Astrocyte of the cerebellum (primary cell): ENCODE results near the gene ZMIZ1.

ENCODE experiments used
- DNase-seq: peaks from one replicate; pipeline ENCODE4 v3.0.0-alpha.2; 2011; ENCODE audit warnings: low read depth
- H3K4me3 ChIP-seq: 2 replicates; pipeline ENCODE4 v1.5.1; 2011; ENCODE audit warnings: mild to moderate bottlenecking, low read depth, low read length, moderate library complexity
- in situ Hi-C: cut with HindIII; loops from 2 replicates; pipeline ENCODE4 v1.10.0; 2017; ENCODE audit warnings: low sequenced_read_pairs
- TF ChIP-seq, protein P1 (sequence below): IDR thresholded peaks from 2 replicates; pipeline ENCODE4 v1.5.1; 2012; ENCODE audit warnings: low read length, low read depth, moderate library complexity, mild to moderate bottlenecking; ENCODE audit errors: missing control alignments

The ZMIZ1 gene

DNA sequence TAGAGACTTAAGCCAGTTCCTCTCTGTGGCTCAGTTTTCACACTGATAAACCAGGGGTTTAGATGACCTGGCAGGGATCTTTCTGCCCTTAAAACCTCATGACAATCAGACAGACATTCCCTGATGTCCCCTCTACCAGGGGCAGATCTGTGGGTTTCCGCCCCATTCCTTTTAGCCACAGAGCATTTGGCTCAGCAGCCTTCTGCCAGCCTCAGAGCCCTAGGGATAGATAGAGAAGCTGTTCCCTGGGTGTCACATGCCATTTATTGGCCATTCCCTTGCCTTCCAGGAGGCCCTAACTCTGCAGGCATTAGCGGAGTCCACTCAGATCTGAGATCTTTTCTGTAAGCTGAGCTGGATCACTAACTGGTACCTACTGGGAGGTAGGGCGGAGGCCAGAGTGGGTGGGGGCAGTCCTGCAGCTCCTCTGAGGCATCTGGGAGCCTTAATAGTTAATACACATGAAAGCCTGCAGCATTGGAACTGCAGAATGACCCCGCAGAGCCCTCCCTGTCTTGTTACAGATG is 101.5 kb downstream of the ZMIZ1 start:
- DNase-seq = no peak
- TF ChIP-seq, protein P1, sequence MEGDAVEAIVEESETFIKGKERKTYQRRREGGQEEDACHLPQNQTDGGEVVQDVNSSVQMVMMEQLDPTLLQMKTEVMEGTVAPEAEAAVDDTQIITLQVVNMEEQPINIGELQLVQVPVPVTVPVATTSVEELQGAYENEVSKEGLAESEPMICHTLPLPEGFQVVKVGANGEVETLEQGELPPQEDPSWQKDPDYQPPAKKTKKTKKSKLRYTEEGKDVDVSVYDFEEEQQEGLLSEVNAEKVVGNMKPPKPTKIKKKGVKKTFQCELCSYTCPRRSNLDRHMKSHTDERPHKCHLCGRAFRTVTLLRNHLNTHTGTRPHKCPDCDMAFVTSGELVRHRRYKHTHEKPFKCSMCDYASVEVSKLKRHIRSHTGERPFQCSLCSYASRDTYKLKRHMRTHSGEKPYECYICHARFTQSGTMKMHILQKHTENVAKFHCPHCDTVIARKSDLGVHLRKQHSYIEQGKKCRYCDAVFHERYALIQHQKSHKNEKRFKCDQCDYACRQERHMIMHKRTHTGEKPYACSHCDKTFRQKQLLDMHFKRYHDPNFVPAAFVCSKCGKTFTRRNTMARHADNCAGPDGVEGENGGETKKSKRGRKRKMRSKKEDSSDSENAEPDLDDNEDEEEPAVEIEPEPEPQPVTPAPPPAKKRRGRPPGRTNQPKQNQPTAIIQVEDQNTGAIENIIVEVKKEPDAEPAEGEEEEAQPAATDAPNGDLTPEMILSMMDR = no peak
- in situ Hi-C loops = no loop called here

DNA sequence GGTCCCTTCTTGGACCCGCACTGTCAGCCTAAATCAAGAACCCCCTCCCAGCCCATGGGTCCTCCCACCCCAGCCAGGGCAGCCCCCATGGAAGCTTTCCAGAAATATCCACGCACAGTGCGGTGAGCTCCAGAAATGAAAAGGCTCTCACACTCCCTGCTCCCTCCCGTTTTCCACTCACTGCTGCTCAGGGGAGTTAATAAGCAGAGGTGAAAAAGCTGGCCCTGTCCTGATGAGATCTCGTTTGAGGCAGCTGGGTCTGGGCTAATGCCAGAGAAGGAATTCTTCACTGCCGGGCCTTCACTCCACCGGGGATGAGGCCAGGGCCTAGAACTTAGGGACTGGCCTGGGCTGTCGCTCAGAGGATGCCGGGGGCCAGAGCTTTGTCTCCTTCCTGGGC is 102.2 kb downstream of the ZMIZ1 start:
- H3K4me3 ChIP-seq = no peak overlapping the region
- TF ChIP-seq, protein P1 = no peak
- in situ Hi-C loops = no loop called here
- no peak for DNase-seq

More for the DNA sequence above, 101.5 kb downstream of the ZMIZ1 start:
- no peak overlapping the region for H3K4me3 ChIP-seq

DNA sequence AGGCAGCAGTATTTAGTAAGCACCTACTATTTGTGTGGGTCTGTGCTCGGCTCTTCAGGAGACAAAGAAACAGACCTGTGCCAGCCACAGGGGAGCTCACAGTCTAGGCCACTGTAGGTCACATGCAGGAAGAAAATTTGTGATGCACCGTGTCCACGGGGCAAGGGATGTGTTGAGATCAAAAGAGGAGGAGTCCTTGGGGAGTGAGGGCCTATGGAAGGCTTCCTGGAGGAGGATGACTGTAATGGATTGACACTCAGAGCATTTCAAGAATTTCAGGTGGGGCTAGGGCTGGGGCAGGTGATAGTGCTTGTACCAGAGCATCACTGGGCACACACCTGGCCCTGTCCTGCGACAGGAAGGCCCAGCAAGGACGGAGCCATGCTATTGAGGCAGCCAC is 102.7 kb downstream of the ZMIZ1 start:
- TF ChIP-seq, protein P1 = no peak
- no peak overlapping the region for H3K4me3 ChIP-seq
- in situ Hi-C loops = no loop called here
- no peak for DNase-seq

DNA sequence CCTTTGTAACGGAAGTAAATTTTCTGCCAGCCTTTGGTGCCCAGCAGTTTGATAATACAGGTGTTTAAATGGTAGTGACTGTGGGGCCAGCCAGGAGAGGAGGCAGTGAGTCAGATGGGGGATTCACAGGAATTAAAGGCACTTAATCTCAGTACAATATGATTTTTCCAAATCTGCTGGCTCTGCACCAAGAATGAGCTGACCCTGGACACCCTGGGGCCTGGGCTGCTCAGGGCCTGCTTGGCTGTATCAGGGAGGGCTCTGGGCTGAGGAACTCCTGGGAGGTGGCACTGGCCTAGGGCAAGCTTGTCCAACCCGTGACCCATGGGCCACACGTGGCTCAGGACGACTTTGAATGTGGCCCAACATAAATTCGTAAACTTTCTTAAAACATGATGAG is 104.1 kb downstream of the ZMIZ1 start:
- in situ Hi-C loops = no loop called here
- TF ChIP-seq, protein P1 = no peak
- no peak overlapping the region for H3K4me3 ChIP-seq
- no peak for DNase-seq

DNA sequence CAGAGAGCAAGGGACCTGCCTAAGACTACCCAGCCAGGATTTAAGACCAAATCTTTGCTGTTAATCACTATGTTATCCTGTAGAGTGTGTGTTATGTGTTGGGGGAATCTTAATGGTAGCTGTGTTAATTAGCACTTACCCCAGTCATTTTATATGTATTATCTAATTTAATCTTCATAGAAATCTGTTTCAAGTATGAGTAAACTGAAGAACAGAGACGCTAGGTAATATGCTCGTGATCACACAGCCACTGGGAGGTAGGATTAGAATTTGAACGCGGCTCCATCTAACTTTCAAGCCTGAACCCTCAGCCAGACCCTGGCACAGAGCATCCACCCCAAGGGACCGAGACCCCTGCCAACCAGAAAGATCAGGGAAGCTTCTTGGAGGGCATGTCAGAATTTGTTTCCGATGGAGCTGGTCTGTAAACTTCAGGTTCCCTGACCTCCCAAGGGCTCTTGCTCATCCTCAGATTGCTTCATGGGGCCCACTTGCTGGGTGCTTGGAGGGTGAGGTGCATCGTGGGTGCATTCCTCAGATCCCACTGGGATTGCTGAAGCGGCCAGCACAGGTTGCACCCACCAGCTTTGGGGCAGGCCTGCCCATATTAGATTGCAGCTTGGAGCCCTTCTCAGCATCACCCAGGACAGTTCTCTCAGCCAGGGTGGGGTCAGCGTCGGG is 105.0 kb downstream of the ZMIZ1 start:
- TF ChIP-seq, protein P1 = no peak
- H3K4me3 ChIP-seq = no peak overlapping the region
- in situ Hi-C loops = no loop called here
- DNase-seq = no peak

DNA sequence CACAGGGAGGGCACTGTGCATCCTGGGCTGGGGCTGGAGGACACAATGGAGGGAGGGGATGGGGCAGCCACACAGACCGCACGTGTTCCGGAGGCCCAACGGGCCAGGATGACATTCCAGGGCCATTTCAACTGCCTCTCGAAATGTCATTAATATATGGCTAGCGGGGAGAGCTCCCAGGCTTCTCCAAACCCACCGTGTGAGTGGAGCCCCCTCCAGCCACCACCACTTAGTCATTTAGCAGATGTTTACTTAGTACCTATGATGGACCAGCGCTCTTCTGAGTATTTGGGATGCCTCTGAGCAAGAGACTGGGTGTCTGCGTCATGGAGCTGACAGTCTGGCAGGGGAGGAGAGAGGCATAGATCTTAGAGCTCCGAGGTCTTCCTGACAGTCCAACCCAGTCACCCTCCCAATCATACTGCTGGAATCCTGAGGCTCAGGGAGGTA is 107.3 kb downstream of the ZMIZ1 start:
- in situ Hi-C loops = no loop called here
- no peak overlapping the region for H3K4me3 ChIP-seq
- TF ChIP-seq, protein P1 = no peak
- no peak for DNase-seq
